ENCODE results near the gene OSER1. TPM values are rescaled to one million over a fixed set of nuclear protein-coding genes. Genes with fewer than 3 reads are reported as not detected.

Gene OSER1
- total and polyA plus RNA-seq, 2 of the 8 experiments (the other 6 are each of a cell fraction or from before 2014, with no cell fraction given) = 24.5 to 31.8 TPM

DNA sequence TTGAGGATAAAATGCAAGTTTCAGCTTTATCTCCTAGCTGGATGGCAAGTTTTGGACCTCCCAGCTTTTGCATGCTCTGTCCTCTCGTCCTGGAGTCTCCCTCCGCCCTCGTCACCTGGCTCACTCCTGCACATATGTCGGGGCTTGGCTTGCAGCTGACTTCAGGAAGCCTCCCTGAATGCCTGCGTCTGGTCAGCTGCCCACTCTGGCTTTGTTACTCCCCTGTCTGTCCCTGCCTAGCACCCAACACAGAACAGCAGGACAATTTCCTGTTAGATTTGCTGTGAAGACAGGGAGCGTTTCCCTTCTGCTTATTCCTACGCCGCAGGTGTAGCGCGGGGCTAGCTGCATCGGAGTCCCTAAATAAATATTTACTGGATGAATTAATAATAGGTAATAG is 29.0 kb downstream of the OSER1 start:
- TF ChIP-seq RFX5 (IDR thresholded peaks at IDR 0.05; ENCODE audit: borderline replicate concordance, low read depth, low read length) (no peak), ZNF274 (IDR thresholded peaks at IDR 0.05; ENCODE audit: borderline replicate concordance, extremely low read depth, low read length) (no peak), JUND (IDR thresholded peaks at IDR 0.05; ENCODE audit: low read length) (no peak), SUZ12 (IDR thresholded peaks at IDR 0.05; ENCODE audit: low read length) (no peak), KDM4A (IDR thresholded peaks at IDR 0.05; ENCODE audit: low read depth, low read length, severe bottlenecking) (no peak), BRCA1 (IDR thresholded peaks at IDR 0.05; ENCODE audit: low read depth, low read length) (no peak), JUN (IDR thresholded peaks at IDR 0.05; ENCODE audit: low read depth, low read length) (no peak)
- Histone ChIP-seq H2BK20ac (ENCODE audit: low read length) (no peak overlapping the region), H3K79me1 (ENCODE audit: low read depth, low read length) (no peaks in the 10 kb centered on the region), H3K56ac (replicated peaks; ENCODE audit: insufficient read length, low read depth, low read length) (no peak overlapping the region), H4K91ac (replicated peaks; ENCODE audit: insufficient read length, low read length) (no peak overlapping the region), H3K23ac (ENCODE audit: insufficient read length) (no peak overlapping the region), H2AK5ac (ENCODE audit: low read depth, low read length) (no peak overlapping the region), H3K4me3 (ENCODE audit: extremely low read depth in 1 of 4, insufficient read depth in 2 of 4, low read depth in 3 of 4, low read length in 4 of 4) (no peak overlapping the region), H2BK5ac (ENCODE audit: low read depth, low read length) (no peak overlapping the region), H3K9me3 (ENCODE audit: insufficient read depth in 2 of 2, low read depth in 1 of 2, low read length in 1 of 2) (no peaks in the 10 kb centered on the region), H3K27ac (ENCODE audit: low read depth, low read length) (no peak overlapping the region), H3K4me1 (replicated peaks in 1 of 4; ENCODE audit: control insufficient read depth in 3 of 4, insufficient read depth in 4 of 4, low read length in 3 of 4) (peaks cover 0 to 11% (median 1%) of the 10 kb centered on the region in 4 experiments; a peak in 3 of 7 replicates), H3K27me3 (replicated peaks in 1 of 4; ENCODE audit: control insufficient read depth in 3 of 4, extremely low read depth in 1 of 4, insufficient read depth in 3 of 4, low read length in 3 of 4) (no peaks in the 10 kb centered on the region), H3K23me2 (ENCODE audit: low read depth, low read length) (peaks cover 5% of the 10 kb centered on the region; the same call in 1 of the 2 replicates), H2BK15ac (ENCODE audit: low read length) (no peak overlapping the region), H2BK120ac (replicated peaks; ENCODE audit: low read depth, low read length) (no peak overlapping the region), H3K14ac (ENCODE audit: insufficient read length) (no peak overlapping the region), H4K8ac (ENCODE audit: extremely low read depth, insufficient read depth, low read length) (no peak overlapping the region), H3K9ac (replicated peaks in 1 of 4; ENCODE audit: extremely low read depth in 1 of 4, low read depth in 3 of 4, low read length in 3 of 4) (no peak overlapping the region), H3K36me3 (ENCODE audit: control insufficient read depth in 2 of 4, insufficient read depth in 4 of 4, low read length in 3 of 4) (no peaks in the 10 kb centered on the region), H2BK12ac (ENCODE audit: low read depth, low read length) (no peak overlapping the region), H3K4me2 (ENCODE audit: insufficient read depth in 1 of 2, low read depth in 2 of 2, low read length in 2 of 2) (no peak overlapping the region), H2AFZ (ENCODE audit: low read length) (no peak overlapping the region), H3K79me2 (ENCODE audit: control insufficient read depth in 1 of 2, insufficient read depth in 2 of 2, low read length in 2 of 2) (no peaks in the 10 kb centered on the region), H4K20me1 (replicated peaks in 1 of 2; ENCODE audit: control insufficient read depth in 1 of 2, insufficient read depth in 2 of 2, low read length in 2 of 2) (peaks cover 0 to 4% of the 10 kb centered on the region in 2 experiments), H3K18ac (ENCODE audit: extremely low read depth, low read length) (no peak overlapping the region), H3K4ac (replicated peaks; ENCODE audit: insufficient read length, low read depth, low read length) (no peak overlapping the region), H4K5ac (ENCODE audit: insufficient read length, low read depth, low read length) (no peak overlapping the region)
- no peak for DNase-seq (ENCODE audit: low read depth in 1 of 2, low spot score in 2 of 2)
- WGBS, 2 experiments (ENCODE audit: extremely low coverage in 1 of 2, insufficient coverage in 1 of 2, insufficient read length in 1 of 2, insufficient replicate concordance in 2 of 2, low coverage in 1 of 2, low lambda C conversion rate in 2 of 2, missing lambda C conversion rate in 1 of 2) = 88% methylated on average over 11 of the region's 11 CpGs; no CpG with 5 or more reads in 1 of the 2 experiments
- FAIRE-seq = no peak
- POLR2A ChIA-PET (ENCODE audit: partially characterized antibody) = interaction anchor here (1.2 to 1.5 kb wide), 4 partner anchors 15 to 64 kb away, joined by 3 to 4 read pairs (median 3); no protein-coding TSS in a partner anchor
- CTCF ChIA-PET (ENCODE audit: partially characterized antibody) = interaction anchor here (0.8 to 17.7 kb wide), 4 partner anchors 8 to 130 kb away, joined by 3 to 512 read pairs (median 8); no protein-coding TSS in a partner anchor
